Mucosa of stomach (tissue), 1 donor: ENCODE data around the gene TMEM203.

ENCODE experiments used
- H3K27me3 ChIP-seq: one replicate; pipeline ENCODE4 v1.7.0; 2013; ENCODE audit warnings: mild to moderate bottlenecking, low read length; ENCODE audit not compliant: control insufficient read depth, insufficient read depth
- H3K36me3 ChIP-seq: one replicate; pipeline ENCODE4 v1.7.0; 2013; ENCODE audit warnings: low read length; ENCODE audit not compliant: control insufficient read depth, insufficient read depth
- H3K4me1 ChIP-seq: one replicate; pipeline ENCODE4 v1.7.0; 2013; ENCODE audit warnings: mild to moderate bottlenecking, low read length; ENCODE audit not compliant: control insufficient read depth, insufficient read depth
- H3K4me3 ChIP-seq: one replicate; pipeline ENCODE4 v1.7.0; 2013; ENCODE audit warnings: low read length
- H3K9ac ChIP-seq: one replicate; pipeline ENCODE4 v1.7.0; 2013; ENCODE audit warnings: mild to moderate bottlenecking, low read length, moderate library complexity
- H3K9me3 ChIP-seq: one replicate; pipeline ENCODE4 v1.7.0; 2013; ENCODE audit warnings: mild to moderate bottlenecking, low read length, moderate library complexity; ENCODE audit not compliant: control insufficient read depth
- donor health status: Pancreatic carcinoma.

The TMEM203 gene

DNA sequence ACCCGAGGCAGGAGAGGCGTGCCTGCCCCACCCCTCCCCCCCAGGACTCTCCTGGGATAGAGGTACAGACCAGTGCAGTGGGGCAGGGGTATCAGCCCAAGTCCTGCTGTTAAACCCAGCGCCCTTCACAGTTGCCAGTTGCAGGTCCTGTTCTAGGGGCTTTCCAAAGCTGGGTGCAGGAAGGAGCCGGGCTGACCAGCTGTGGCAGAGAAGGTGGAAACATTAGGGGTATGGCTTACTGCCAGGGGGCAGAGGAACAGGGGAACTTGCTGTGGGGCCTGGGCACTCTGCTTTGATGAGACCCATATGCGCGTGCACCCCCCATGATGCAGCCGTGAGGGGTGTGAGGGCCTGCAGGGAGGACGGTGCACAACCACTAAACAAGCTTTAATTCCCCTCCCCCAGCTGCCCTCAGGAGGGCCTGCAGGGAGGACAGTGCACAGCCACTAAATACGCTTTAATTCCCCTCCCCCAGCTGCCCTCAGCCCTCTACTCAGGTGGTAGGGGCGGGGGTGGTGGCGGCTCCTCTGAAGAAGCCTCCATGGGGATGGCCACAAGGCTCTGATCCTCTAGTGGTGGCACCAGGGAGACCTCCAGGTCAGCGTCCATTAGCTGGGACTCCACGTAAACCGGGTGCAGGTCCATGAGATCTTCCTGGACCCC, 34.8 kb downstream of the TMEM203 start:
- Histone ChIP-seq H3K36me3 (no peaks in the 10 kb centered on the region), H3K4me3 (no peak overlapping the region), H3K9me3 (no peaks in the 10 kb centered on the region), H3K4me1 (peaks cover 40% of the 10 kb centered on the region), H3K9ac (no peak overlapping the region), H3K27me3 (peaks cover 84% of the 10 kb centered on the region)

GRCh38 chr9:137169896-137170358, 35.5 kb downstream of the TMEM203 start, which contains the start of gene LRRC26:
Gene LRRC26, minus strand, starts transcription at chr9:137170051. Its CDS starts 108 bp downstream, at chr9:137169943.
- H3K9me3 ChIP-seq, result no peaks in the 10 kb centered on the region
- peaks cover 35% of the 10 kb centered on the region for H3K4me1 ChIP-seq
- H3K4me3 ChIP-seq, result no peak within 1 kb of the TSS
- peaks cover 87% of the 10 kb centered on the region for H3K27me3 ChIP-seq
- no peaks in the 10 kb centered on the region for H3K36me3 ChIP-seq
- no peak within 1 kb of the TSS for H3K9ac ChIP-seq

GRCh38 chr9:137168904-137169856, 36.3 kb downstream of the TMEM203 start:
- Histone ChIP-seq H3K4me1 (peaks cover 34% of the 10 kb centered on the region), H3K27me3 (peaks cover 89% of the 10 kb centered on the region), H3K4me3 (no peak overlapping the region), H3K9ac (no peak overlapping the region), H3K9me3 (no peaks in the 10 kb centered on the region), H3K36me3 (no peaks in the 10 kb centered on the region)

- Histone ChIP-seq H3K4me3 (no peak overlapping the region), H3K9ac (no peak overlapping the region), H3K27me3 (peaks cover 89% of the 10 kb centered on the region), H3K36me3 (no peaks in the 10 kb centered on the region), H3K4me1 (peaks cover 33% of the 10 kb centered on the region), H3K9me3 (no peaks in the 10 kb centered on the region)
Observed at GRCh38 chr9:137168573-137168903, 36.9 kb downstream of the TMEM203 start.

DNA sequence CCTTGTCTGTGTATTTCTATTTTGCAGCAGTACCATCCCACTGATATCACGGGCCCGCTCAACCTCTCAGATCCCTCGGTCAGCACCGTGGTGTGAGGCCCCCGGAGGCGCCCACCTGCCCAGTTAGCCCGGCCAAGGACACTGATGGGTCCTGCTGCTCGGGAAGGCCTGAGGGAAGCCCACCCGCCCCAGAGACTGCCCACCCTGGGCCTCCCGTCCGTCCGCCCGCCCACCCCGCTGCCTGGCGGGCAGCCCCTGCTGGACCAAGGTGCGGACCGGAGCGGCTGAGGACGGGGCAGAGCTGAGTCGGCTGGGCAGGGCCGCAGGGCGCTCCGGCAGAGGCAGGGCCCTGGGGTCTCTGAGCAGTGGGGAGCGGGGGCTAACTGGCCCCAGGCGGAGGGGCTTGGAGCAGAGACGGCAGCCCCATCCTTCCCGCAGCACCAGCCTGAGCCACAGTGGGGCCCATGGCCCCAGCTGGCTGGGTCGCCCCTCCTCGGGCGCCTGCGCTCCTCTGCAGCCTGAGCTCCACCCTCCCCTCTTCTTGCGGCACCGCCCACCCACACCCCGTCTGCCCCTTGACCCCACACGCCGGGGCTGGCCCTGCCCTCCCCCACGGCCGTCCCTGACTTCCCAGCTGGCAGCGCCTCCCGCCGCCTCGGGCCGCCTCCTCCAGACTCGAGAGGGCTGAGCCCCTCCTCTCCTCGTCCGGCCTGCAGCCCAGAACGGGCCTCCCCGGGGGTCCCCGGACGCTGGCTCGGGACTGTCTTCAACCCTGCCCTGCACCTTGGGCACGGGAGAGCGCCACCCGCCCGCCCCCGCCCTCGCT, 37.5 kb downstream of the TMEM203 start:
- peaks cover 33% of the 10 kb centered on the region for H3K4me1 ChIP-seq
- H3K9ac ChIP-seq, result no peak overlapping the region
- no peaks in the 10 kb centered on the region for H3K9me3 ChIP-seq
- no peak overlapping the region for H3K4me3 ChIP-seq
- H3K36me3 ChIP-seq, result no peaks in the 10 kb centered on the region
- peaks cover 86% of the 10 kb centered on the region for H3K27me3 ChIP-seq

DNA sequence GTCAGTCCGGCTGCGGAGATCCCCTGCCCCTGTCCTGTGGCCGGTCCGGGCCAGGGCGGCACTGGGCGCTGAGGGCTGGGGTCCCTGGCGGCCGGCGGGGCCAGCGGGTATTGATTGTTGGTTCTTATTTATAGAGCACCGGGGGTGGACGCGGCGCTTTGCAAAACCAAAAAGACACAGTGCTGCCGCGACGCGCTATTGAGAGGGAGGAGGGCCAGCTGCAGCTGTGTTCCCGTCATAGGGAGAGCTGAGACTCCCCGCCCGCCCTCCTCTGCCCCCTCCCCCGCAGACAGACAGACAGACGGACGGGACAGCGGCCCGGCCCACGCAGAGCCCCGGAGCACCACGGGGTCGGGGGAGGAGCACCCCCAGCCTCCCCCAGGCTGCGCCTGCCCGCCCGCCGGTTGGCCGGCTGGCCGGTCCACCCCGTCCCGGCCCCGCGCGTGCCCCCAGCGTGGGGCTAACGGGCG, 38.1 kb downstream of the TMEM203 start:
- no peaks in the 10 kb centered on the region for H3K36me3 ChIP-seq
- no peak overlapping the region for H3K9ac ChIP-seq
- H3K4me3 ChIP-seq, result no peak overlapping the region
- H3K9me3 ChIP-seq, result no peaks in the 10 kb centered on the region
- H3K27me3 ChIP-seq, result peaks cover 86% of the 10 kb centered on the region
- peaks cover 32% of the 10 kb centered on the region for H3K4me1 ChIP-seq

DNA sequence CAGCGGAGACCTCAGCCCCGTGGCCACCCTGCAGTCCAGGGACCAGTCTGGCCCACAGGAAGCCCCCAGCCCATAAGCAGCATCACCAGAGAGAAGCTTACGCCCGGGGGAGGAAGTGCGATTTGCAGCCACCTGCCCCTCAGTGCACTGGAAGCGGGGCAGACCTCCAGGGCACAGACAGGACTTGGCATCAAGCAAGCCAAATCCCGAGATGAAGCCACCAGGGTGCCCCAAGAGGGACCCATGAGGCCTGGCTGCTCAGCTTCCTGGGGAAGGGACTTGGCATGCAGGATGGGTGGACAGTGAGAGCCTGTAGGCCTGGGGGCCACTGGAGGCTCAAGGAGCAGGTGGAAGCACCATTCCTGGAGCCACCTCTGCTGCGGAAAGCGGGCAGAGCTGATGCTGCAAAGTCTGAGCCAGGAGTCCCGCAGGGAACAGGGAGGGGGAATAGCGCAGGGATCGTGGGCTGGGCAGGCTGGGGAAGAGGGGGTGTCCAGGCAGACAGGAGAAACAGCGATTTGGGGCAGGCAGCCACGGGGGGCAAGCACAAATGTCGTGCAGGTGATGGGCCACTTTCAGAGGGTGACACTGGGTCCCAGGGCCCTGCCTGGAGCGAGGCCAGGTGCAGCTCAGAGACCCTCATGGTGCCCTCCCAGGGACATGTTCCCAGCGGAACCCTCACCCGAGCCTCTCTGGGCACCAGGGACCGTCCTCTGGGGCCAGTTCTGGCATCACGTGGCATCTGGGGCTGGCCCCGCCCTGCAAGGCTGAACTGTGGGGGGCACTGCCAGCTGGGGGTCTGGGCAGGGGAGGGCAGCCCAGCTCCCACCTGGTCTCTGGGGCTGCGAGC, 38.8 kb downstream of the TMEM203 start:
- Histone ChIP-seq H3K27me3 (peaks cover 86% of the 10 kb centered on the region), H3K36me3 (no peaks in the 10 kb centered on the region), H3K4me1 (peaks cover 31% of the 10 kb centered on the region), H3K4me3 (no peak overlapping the region), H3K9me3 (no peaks in the 10 kb centered on the region), H3K9ac (no peak overlapping the region)

DNA sequence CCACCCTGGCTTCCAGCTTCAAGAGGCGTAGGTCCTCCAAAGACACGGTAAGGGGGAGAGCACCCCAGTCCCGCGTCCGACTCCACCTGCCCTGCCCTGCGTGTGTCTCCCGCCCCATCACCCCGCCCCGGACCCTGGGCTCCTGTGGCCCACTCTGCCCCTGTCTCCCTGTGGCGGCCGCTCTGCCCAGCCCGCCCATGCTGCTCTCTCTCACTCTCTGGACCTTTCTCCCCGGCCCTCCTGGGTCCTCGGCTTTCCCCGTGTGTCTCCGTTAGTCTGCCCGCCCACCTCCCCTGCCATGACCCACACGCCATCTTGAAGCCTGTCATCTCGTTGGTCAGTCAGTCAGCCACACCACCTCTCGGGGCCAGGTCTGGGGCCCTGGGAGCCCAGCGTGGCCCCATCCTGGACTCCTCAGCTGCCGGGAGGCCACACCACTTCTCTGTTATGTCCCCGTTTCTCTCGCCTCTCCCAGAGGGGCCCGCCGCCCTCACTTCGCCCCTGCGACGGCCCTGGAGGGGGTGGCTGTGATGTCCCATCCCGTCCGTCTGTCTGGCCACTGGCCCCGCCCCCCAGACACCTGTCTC, 40.1 kb downstream of the TMEM203 start:
- Histone ChIP-seq H3K27me3 (peaks cover 84% of the 10 kb centered on the region), H3K9me3 (no peaks in the 10 kb centered on the region), H3K36me3 (no peaks in the 10 kb centered on the region), H3K4me3 (no peak overlapping the region), H3K9ac (no peak overlapping the region), H3K4me1 (peaks cover 30% of the 10 kb centered on the region)

- Histone ChIP-seq H3K9ac (no peak overlapping the region), H3K36me3 (no peaks in the 10 kb centered on the region), H3K9me3 (no peaks in the 10 kb centered on the region), H3K27me3 (peaks cover 85% of the 10 kb centered on the region), H3K4me1 (peaks cover 22% of the 10 kb centered on the region), H3K4me3 (no peak overlapping the region)
Observed at GRCh38 chr9:137164370-137165249, 40.8 kb downstream of the TMEM203 start.

DNA sequence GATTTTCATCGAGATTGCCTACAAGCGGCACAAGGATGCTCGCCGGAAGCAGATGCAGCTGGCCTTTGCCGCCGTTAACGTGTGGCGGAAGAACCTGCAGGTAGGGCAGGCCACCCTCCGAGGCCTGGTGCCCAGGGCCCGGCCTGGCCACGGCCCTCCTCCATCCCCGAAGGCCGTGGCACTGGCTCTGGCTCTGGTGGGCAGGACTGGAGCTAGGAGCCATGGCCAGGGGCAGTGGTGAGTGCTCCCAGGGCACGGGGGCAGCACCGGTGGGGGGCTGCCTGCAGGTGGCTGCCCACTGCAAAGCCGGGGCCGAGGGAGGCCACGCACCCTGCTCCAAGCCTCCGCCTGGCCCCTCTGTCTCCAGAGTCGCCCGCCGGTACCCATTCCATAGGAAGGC, 41.6 kb downstream of the TMEM203 start:
- Histone ChIP-seq H3K9me3 (no peaks in the 10 kb centered on the region), H3K36me3 (no peaks in the 10 kb centered on the region), H3K27me3 (peaks cover 88% of the 10 kb centered on the region), H3K4me1 (peaks cover 15% of the 10 kb centered on the region), H3K4me3 (no peak overlapping the region), H3K9ac (no peak overlapping the region)
